Activated naive CD4-positive, alpha-beta T cell treated with anti-CD3 and anti-CD28 coated beads, Interleukin-2, amount 50 U/mL, for 24 hours (primary cell): ENCODE data around the gene OR10A3.
A peak's percentile ranks its signal among the peaks of the same experiment; 100 is the strongest.
"Not testable (repeated sequence)": the region's sequence is repeated elsewhere in the genome, so short reads cannot be mapped to it uniquely, and the experiment has no call there.

Source experiments
- H3K27ac Mint-ChIP-seq: one replicate; pipeline ENCODE4 v1.8.0; 2021; ENCODE audit warnings: mild to moderate bottlenecking, mixed read lengths
- H3K27me3 Mint-ChIP-seq: one replicate; pipeline ENCODE4 v1.8.0; 2021; ENCODE audit warnings: mixed read lengths
- H3K36me3 Mint-ChIP-seq: one replicate; pipeline ENCODE4 v1.8.0; 2021; ENCODE audit warnings: mixed read lengths
- H3K4me1 Mint-ChIP-seq: one replicate; pipeline ENCODE4 v1.8.0; 2021; ENCODE audit warnings: mixed read lengths
- H3K4me3 Mint-ChIP-seq: one replicate; pipeline ENCODE4 v1.8.0; 2021; ENCODE audit warnings: mild to moderate bottlenecking, mixed read lengths
- H3K9me3 Mint-ChIP-seq: one replicate; pipeline ENCODE4 v1.8.0; 2021; ENCODE audit warnings: mixed read lengths

Gene OR10A3

GRCh38 chr11:7941608-7942007 is at the start of gene OR10A3:
Gene OR10A3, minus strand, starts transcription at chr11:7941708. Its CDS starts 2,188 bp downstream, at chr11:7939520.
- peaks cover 7% of the 10 kb centered on the region for H3K27me3 Mint-ChIP-seq
- H3K27ac Mint-ChIP-seq, result no peak within 1 kb of the TSS
- no peak within 1 kb of the TSS for H3K4me3 Mint-ChIP-seq
- H3K4me1 Mint-ChIP-seq, result no peaks in the 10 kb centered on the region
- H3K9me3 Mint-ChIP-seq, result peaks cover 5% of the 10 kb centered on the region
- no peaks in the 10 kb centered on the region for H3K36me3 Mint-ChIP-seq

GRCh38 chr11:7987560-7987883 is 46.0 kb upstream of the OR10A3 start:
- H3K4me3 Mint-ChIP-seq, result peak overlapping the region; percentile 97
- H3K36me3 Mint-ChIP-seq, result peaks cover 13% of the 10 kb centered on the region
- not testable (repeated sequence) for H3K9me3 Mint-ChIP-seq, H3K27me3 Mint-ChIP-seq
- H3K4me1 Mint-ChIP-seq, result peaks cover 50% of the 10 kb centered on the region
- peak overlapping the region; percentile 90 for H3K27ac Mint-ChIP-seq

GRCh38 chr11:7986768-7987559 is 45.5 kb upstream of the OR10A3 start, which contains the start of gene EIF3F:
Gene EIF3F, plus strand, starts transcription at chr11:7987337. Its CDS starts 16 bp downstream, at chr11:7987353.
- Mint-ChIP-seq H3K27me3 (no peaks in the 10 kb centered on the region), H3K4me1 (peaks cover 49% of the 10 kb centered on the region), H3K9me3 (no peaks in the 10 kb centered on the region), H3K36me3 (peaks cover 13% of the 10 kb centered on the region), H3K27ac (peak within 1 kb of the TSS; percentile 98), H3K4me3 (peak within 1 kb of the TSS; percentile 97)

- peaks cover 3% of the 10 kb centered on the region for H3K36me3 Mint-ChIP-seq
- H3K27ac Mint-ChIP-seq, result no peak overlapping the region
- no peaks in the 10 kb centered on the region for H3K27me3 Mint-ChIP-seq
- H3K4me1 Mint-ChIP-seq, result peaks cover 25% of the 10 kb centered on the region
- no peak overlapping the region for H3K4me3 Mint-ChIP-seq
- H3K9me3 Mint-ChIP-seq, result no peaks in the 10 kb centered on the region
Measured at GRCh38 chr11:7983832-7984590, 42.5 kb upstream of the OR10A3 start.

GRCh38 chr11:7982582-7983119 is 41.1 kb upstream of the OR10A3 start:
- Mint-ChIP-seq H3K9me3 (no peaks in the 10 kb centered on the region), H3K27me3 (no peaks in the 10 kb centered on the region), H3K4me3 (no peak overlapping the region), H3K36me3 (no peaks in the 10 kb centered on the region), H3K4me1 (peaks cover 16% of the 10 kb centered on the region), H3K27ac (no peak overlapping the region)

- H3K27ac Mint-ChIP-seq, result no peak overlapping the region
- H3K4me3 Mint-ChIP-seq, result no peak overlapping the region
- H3K4me1 Mint-ChIP-seq, result peaks cover 12% of the 10 kb centered on the region
- H3K36me3 Mint-ChIP-seq, result no peaks in the 10 kb centered on the region
- H3K27me3 Mint-ChIP-seq, result no peaks in the 10 kb centered on the region
- H3K9me3 Mint-ChIP-seq, result no peaks in the 10 kb centered on the region
Measured at GRCh38 chr11:7981619-7982157, 40.2 kb upstream of the OR10A3 start.

- Mint-ChIP-seq H3K9me3 (no peaks in the 10 kb centered on the region), H3K27ac (no peak overlapping the region), H3K27me3 (peaks cover 1% of the 10 kb centered on the region), H3K4me1 (no peaks in the 10 kb centered on the region), H3K36me3 (no peaks in the 10 kb centered on the region), H3K4me3 (no peak overlapping the region)
Measured at GRCh38 chr11:7977232-7977917, 35.9 kb upstream of the OR10A3 start.

GRCh38 chr11:7974668-7975067 is 33.2 kb upstream of the OR10A3 start:
- no peak overlapping the region for H3K4me3 Mint-ChIP-seq
- no peaks in the 10 kb centered on the region for H3K36me3 Mint-ChIP-seq
- H3K27me3 Mint-ChIP-seq, result peaks cover 1% of the 10 kb centered on the region
- H3K27ac Mint-ChIP-seq, result no peak overlapping the region
- no peaks in the 10 kb centered on the region for H3K4me1 Mint-ChIP-seq
- no peaks in the 10 kb centered on the region for H3K9me3 Mint-ChIP-seq

- H3K36me3 Mint-ChIP-seq, result no peaks in the 10 kb centered on the region
- no peak overlapping the region for H3K27ac Mint-ChIP-seq
- H3K9me3 Mint-ChIP-seq, result no peaks in the 10 kb centered on the region
- H3K4me3 Mint-ChIP-seq, result no peak overlapping the region
- no peaks in the 10 kb centered on the region for H3K4me1 Mint-ChIP-seq
- H3K27me3 Mint-ChIP-seq, result peaks cover 1% of the 10 kb centered on the region
Measured at GRCh38 chr11:7973011-7973410, 31.5 kb upstream of the OR10A3 start.

- Mint-ChIP-seq H3K4me1 (no peaks in the 10 kb centered on the region), H3K27me3 (peaks cover 4% of the 10 kb centered on the region), H3K36me3 (no peaks in the 10 kb centered on the region), H3K4me3 (no peak overlapping the region), H3K27ac (no peak overlapping the region), H3K9me3 (no peaks in the 10 kb centered on the region)
Measured at GRCh38 chr11:7971846-7972245, 30.3 kb upstream of the OR10A3 start.

GRCh38 chr11:7969756-7970646 is 28.5 kb upstream of the OR10A3 start:
- no peak overlapping the region for H3K4me3 Mint-ChIP-seq
- H3K27me3 Mint-ChIP-seq, result peaks cover 4% of the 10 kb centered on the region
- H3K4me1 Mint-ChIP-seq, result no peaks in the 10 kb centered on the region
- no peaks in the 10 kb centered on the region for H3K9me3 Mint-ChIP-seq
- H3K27ac Mint-ChIP-seq, result no peak overlapping the region
- H3K36me3 Mint-ChIP-seq, result no peaks in the 10 kb centered on the region

- Mint-ChIP-seq H3K9me3 (no peaks in the 10 kb centered on the region), H3K4me1 (no peaks in the 10 kb centered on the region), H3K27me3 (peaks cover 6% of the 10 kb centered on the region), H3K4me3 (no peak overlapping the region), H3K27ac (no peak overlapping the region), H3K36me3 (no peaks in the 10 kb centered on the region)
Measured at GRCh38 chr11:7968686-7969085, 27.2 kb upstream of the OR10A3 start.

- H3K4me3 Mint-ChIP-seq, result no peak overlapping the region
- H3K36me3 Mint-ChIP-seq, result no peaks in the 10 kb centered on the region
- H3K9me3 Mint-ChIP-seq, result no peaks in the 10 kb centered on the region
- H3K27me3 Mint-ChIP-seq, result peaks cover 6% of the 10 kb centered on the region
- no peak overlapping the region for H3K27ac Mint-ChIP-seq
- H3K4me1 Mint-ChIP-seq, result no peaks in the 10 kb centered on the region
Measured at GRCh38 chr11:7967826-7968225, 26.3 kb upstream of the OR10A3 start.

- Mint-ChIP-seq H3K36me3 (no peaks in the 10 kb centered on the region), H3K9me3 (no peaks in the 10 kb centered on the region), H3K27me3 (peaks cover 6% of the 10 kb centered on the region), H3K4me1 (no peaks in the 10 kb centered on the region), H3K27ac (no peak overlapping the region), H3K4me3 (no peak overlapping the region)
Measured at GRCh38 chr11:7967097-7967496, 25.6 kb upstream of the OR10A3 start.

- no peaks in the 10 kb centered on the region for H3K9me3 Mint-ChIP-seq
- no peaks in the 10 kb centered on the region for H3K36me3 Mint-ChIP-seq
- H3K4me3 Mint-ChIP-seq, result no peak within 1 kb of the TSS
- no peaks in the 10 kb centered on the region for H3K4me1 Mint-ChIP-seq
- no peak within 1 kb of the TSS for H3K27ac Mint-ChIP-seq
- peaks cover 11% of the 10 kb centered on the region for H3K27me3 Mint-ChIP-seq
Measured at GRCh38 chr11:7965386-7965785, 23.9 kb upstream of the OR10A3 start, which contains the start of gene NLRP10. Gene NLRP10, minus strand, starts transcription at chr11:7965447. Its CDS starts 1,952 bp downstream, at chr11:7963495.
